H1 (cell line): ENCODE results near the gene GSPT1. TPM values are rescaled to one million over a fixed set of nuclear protein-coding genes. Genes with fewer than 3 reads are reported as not detected.

Experiments used
- CTCF ChIA-PET: fragments of 300-600 bp; sonication (Branson Sonifier 250); formaldehyde crosslinking; loops from one replicate; lab custom pipeline; 2021; ENCODE audit not compliant: partially characterized antibody; lab: Charles Lee
- POLR2A ChIA-PET: fragments of 300-600 bp; sonication (Branson Sonifier 250); formaldehyde crosslinking; loops from one replicate; lab custom pipeline; 2021; ENCODE audit warnings: inconsistent platforms; ENCODE audit not compliant: partially characterized antibody; lab: Charles Lee
- DNase-seq, 2 experiments: peaks; one replicate each; pipeline versions ENCODE4 v3.0.0 to v3.0.0-alpha.2; 2010 to 2022; ENCODE audit warnings: low spot score in 2 of 2, low read depth in 1 of 2, mixed read lengths in 1 of 2
- FAIRE-seq: peaks from 2 replicates; lab custom pipeline; 2011; peaks lifted over from hg19 to GRCh38; lab: Jason Lieb, UNC
- H2AFZ ChIP-seq: 2 replicates; pipeline ENCODE4 v1.8.1; 2012; ENCODE audit warnings: low read length, inconsistent platforms
- H2AK5ac ChIP-seq: 2 replicates; pipeline ENCODE4 v1.6.1; 2013; ENCODE audit warnings: low read depth, low read length
- H2BK120ac ChIP-seq: replicated peaks from 2 replicates; pipeline ENCODE3; 2013; ENCODE audit warnings: low read depth, low read length, inconsistent platforms
- H2BK12ac ChIP-seq: 2 replicates; pipeline ENCODE4 v1.6.1; 2013; ENCODE audit warnings: low read depth, low read length
- H2BK15ac ChIP-seq: 2 replicates; pipeline ENCODE4 v1.6.1; 2013; ENCODE audit warnings: low read length
- H2BK20ac ChIP-seq: 2 replicates; pipeline ENCODE4 v1.6.1; 2013; ENCODE audit warnings: low read length
- H2BK5ac ChIP-seq: 2 replicates; pipeline ENCODE4 v1.6.1; 2013; ENCODE audit warnings: low read depth, low read length
- H3K14ac ChIP-seq: 2 replicates; pipeline ENCODE4 v1.6.1; 2013; ENCODE audit warnings: inconsistent platforms; ENCODE audit not compliant: insufficient read length
- H3K18ac ChIP-seq: 2 replicates; pipeline ENCODE4 v1.6.1; 2013; ENCODE audit warnings: low read length; ENCODE audit errors: extremely low read depth
- H3K23ac ChIP-seq: 2 replicates; pipeline ENCODE4 v1.6.1; 2013; ENCODE audit warnings: inconsistent platforms; ENCODE audit not compliant: insufficient read length
- H3K23me2 ChIP-seq: 2 replicates; pipeline ENCODE4 v1.6.1; 2013; ENCODE audit warnings: low read depth, low read length
- H3K27ac ChIP-seq: 2 replicates; pipeline ENCODE4 v1.6.1; 2011; ENCODE audit warnings: low read depth, low read length, inconsistent platforms
- H3K27me3 ChIP-seq, 4 experiments: replicated peaks in 1 of 4; 1 replicate in 1 of 4; 2 replicates in 3 of 4; pipeline versions ENCODE4 v1.6.1 to v1.8.1; 2011 to 2013; ENCODE audit warnings: low read length in 3 of 4, mild to moderate bottlenecking in 3 of 4, inconsistent platforms in 2 of 4, mixed read lengths in 2 of 4, moderate library complexity in 1 of 4; ENCODE audit not compliant: control insufficient read depth in 3 of 4, insufficient read depth in 3 of 4; ENCODE audit errors: extremely low read depth in 1 of 4
- H3K36me3 ChIP-seq, 4 experiments: 2 replicates each; pipeline versions ENCODE4 v1.6.1 to v1.8.1; 2011 to 2013; ENCODE audit warnings: mild to moderate bottlenecking in 4 of 4, low read length in 3 of 4, moderate library complexity in 2 of 4, control low read depth in 1 of 4, inconsistent platforms in 1 of 4; ENCODE audit not compliant: insufficient read depth in 4 of 4, control insufficient read depth in 2 of 4
- H3K4ac ChIP-seq: replicated peaks from 2 replicates; pipeline ENCODE3; 2013; ENCODE audit warnings: low read length, low read depth, mixed read lengths, inconsistent platforms; ENCODE audit not compliant: insufficient read length
- H3K4me1 ChIP-seq, 4 experiments: replicated peaks in 1 of 4; 1 replicate in 1 of 4; 2 replicates in 3 of 4; pipeline versions ENCODE4 v1.6.1 to v1.8.1; 2011 to 2013; ENCODE audit warnings: low read length in 3 of 4, inconsistent platforms in 2 of 4, mixed read lengths in 1 of 4; ENCODE audit not compliant: insufficient read depth in 4 of 4, control insufficient read depth in 3 of 4
- H3K4me2 ChIP-seq, 2 experiments: 2 replicates each; pipeline versions ENCODE4 v1.6.1 to v1.8.1; 2011 to 2013; ENCODE audit warnings: low read depth in 2 of 2, low read length in 2 of 2, control low read depth in 1 of 2, inconsistent platforms in 1 of 2, mild to moderate bottlenecking in 1 of 2; ENCODE audit not compliant: insufficient read depth in 1 of 2
- H3K4me3 ChIP-seq, 4 experiments: fragments of 200-600, 300-600 bp in 1 of 4; sonication (generic), shearing (Covaris generic), sonication (Bioruptor Twin) in 1 of 4; 2 replicates each; pipeline versions ENCODE4 v1.5.1 to v1.8.1; 2011 to 2016; ENCODE audit warnings: low read length in 4 of 4, low read depth in 3 of 4, control low read depth in 2 of 4, inconsistent platforms in 2 of 4, mild to moderate bottlenecking in 2 of 4, mixed read lengths in 1 of 4, moderate library complexity in 1 of 4; ENCODE audit not compliant: insufficient read depth in 2 of 4; ENCODE audit errors: extremely low read depth in 1 of 4
- H3K56ac ChIP-seq: replicated peaks from 2 replicates; pipeline ENCODE3; 2013; ENCODE audit warnings: low read depth, mild to moderate bottlenecking, mixed read lengths, low read length, inconsistent platforms; ENCODE audit not compliant: insufficient read length
- H3K79me1 ChIP-seq: 2 replicates; pipeline ENCODE4 v1.6.1; 2013; ENCODE audit warnings: low read depth, low read length, control low read depth
- H3K79me2 ChIP-seq, 2 experiments: 2 replicates each; pipeline versions ENCODE4 v1.6.1 to v1.8.1; 2012 to 2013; ENCODE audit warnings: low read length in 2 of 2, mild to moderate bottlenecking in 2 of 2, inconsistent platforms in 1 of 2; ENCODE audit not compliant: insufficient read depth in 2 of 2, control insufficient read depth in 1 of 2
- H3K9ac ChIP-seq, 4 experiments: replicated peaks in 1 of 4; 1 replicate in 1 of 4; 2 replicates in 3 of 4; pipeline versions ENCODE4 v1.6.1 to v1.8.1; 2011 to 2013; ENCODE audit warnings: low read depth in 3 of 4, low read length in 3 of 4, control low read depth in 2 of 4, mild to moderate bottlenecking in 2 of 4, moderate library complexity in 2 of 4, inconsistent platforms in 1 of 4; ENCODE audit errors: extremely low read depth in 1 of 4
- H3K9me3 ChIP-seq, 2 experiments: 2 replicates each; pipeline versions ENCODE4 v1.6.1 to v1.8.1; 2012 to 2013; ENCODE audit warnings: mild to moderate bottlenecking in 2 of 2, moderate library complexity in 2 of 2, control low read depth in 1 of 2, inconsistent platforms in 1 of 2, low read depth in 1 of 2, low read length in 1 of 2, mixed read lengths in 1 of 2; ENCODE audit not compliant: insufficient read depth in 2 of 2
- H4K20me1 ChIP-seq, 2 experiments: replicated peaks in 1 of 2; 2 replicates each; pipeline versions ENCODE3 to v1.8.1; 2011 to 2013; ENCODE audit warnings: inconsistent platforms in 2 of 2, low read length in 2 of 2, mild to moderate bottlenecking in 1 of 2; ENCODE audit not compliant: insufficient read depth in 2 of 2, control insufficient read depth in 1 of 2
- H4K5ac ChIP-seq: 2 replicates; pipeline ENCODE4 v1.6.1; 2013; ENCODE audit warnings: low read length, low read depth, mixed read lengths, inconsistent platforms; ENCODE audit not compliant: insufficient read length
- H4K8ac ChIP-seq: 2 replicates; pipeline ENCODE4 v1.8.0; 2013; ENCODE audit warnings: mild to moderate bottlenecking, moderate library complexity, low read length, inconsistent platforms; ENCODE audit not compliant: insufficient read depth; ENCODE audit errors: extremely low read depth
- H4K91ac ChIP-seq: replicated peaks from 2 replicates; pipeline ENCODE3; 2013; ENCODE audit warnings: low read length, mixed read lengths, inconsistent platforms; ENCODE audit not compliant: insufficient read length
- BACH1 ChIP-seq: IDR thresholded peaks from 2 replicates; pipeline ENCODE4 v1.6.1; 2012; ENCODE audit warnings: low read length, improper control_type of control experiment
- CBX8 ChIP-seq: fragments of 300-800, 300-1000 bp; sonication (generic); IDR thresholded peaks from 2 replicates; pipeline ENCODE4 v1.7.1; 2016; ENCODE audit warnings: low read depth, low read length, borderline replicate concordance
- ZNF274 ChIP-seq: IDR thresholded peaks from 2 replicates; pipeline ENCODE4 v1.7.0; 2012; ENCODE audit warnings: low read length, borderline replicate concordance; ENCODE audit errors: extremely low read depth
- WGBS, 2 experiments: shearing (Covaris generic) in 1 of 2; methylation state at CpG; one replicate each; pipeline versions ENCODE4 v1.1.6 to v1.1.7; 2013 to 2015; ENCODE audit warnings: low lambda C conversion rate in 2 of 2, mixed read lengths in 2 of 2, inconsistent platforms in 1 of 2, low coverage in 1 of 2, missing lambda C conversion rate in 1 of 2; ENCODE audit not compliant: insufficient replicate concordance in 2 of 2, insufficient coverage in 1 of 2, insufficient read length in 1 of 2; ENCODE audit errors: extremely low coverage in 1 of 2, missing lambda C conversion rate in 1 of 2; 5-methylcytosine and 5-hydroxymethylcytosine counted together
- polyA plus RNA-seq, 7 experiments: library from polyadenylated mRNA; depleted of rRNA in 3 of 7; stranded (reverse) in 5 of 7; unstranded in 2 of 7; fragments of >200 nt in 5 of 7; fragments of 200-250 nt in 2 of 7; gene quantifications; 1 replicate in 5 of 7; 2 replicates in 1 of 7; 4 replicates in 1 of 7; pipeline versions ENCODE4 v1.2.1 to v1.2.3, GENCODE V29; 2011 to 2013; ENCODE audit warnings: missing spikeins in 2 of 7, mixed read lengths in 2 of 7
- total RNA-seq: library from RNA; stranded (reverse); fragmentation: NEBNext Ultra II Directional; extraction: Animal tissue kit (Norgen Biotek cat#: 25700); gene quantifications from 2 replicates; pipeline ENCODE4 v1.2.1, GENCODE V29; 2021

Gene GSPT1
- total and polyA plus RNA-seq, 2 of the 8 experiments (the other 6 are each of a cell fraction or from before 2014, with no cell fraction given): 51.0 to 204 TPM

DNA sequence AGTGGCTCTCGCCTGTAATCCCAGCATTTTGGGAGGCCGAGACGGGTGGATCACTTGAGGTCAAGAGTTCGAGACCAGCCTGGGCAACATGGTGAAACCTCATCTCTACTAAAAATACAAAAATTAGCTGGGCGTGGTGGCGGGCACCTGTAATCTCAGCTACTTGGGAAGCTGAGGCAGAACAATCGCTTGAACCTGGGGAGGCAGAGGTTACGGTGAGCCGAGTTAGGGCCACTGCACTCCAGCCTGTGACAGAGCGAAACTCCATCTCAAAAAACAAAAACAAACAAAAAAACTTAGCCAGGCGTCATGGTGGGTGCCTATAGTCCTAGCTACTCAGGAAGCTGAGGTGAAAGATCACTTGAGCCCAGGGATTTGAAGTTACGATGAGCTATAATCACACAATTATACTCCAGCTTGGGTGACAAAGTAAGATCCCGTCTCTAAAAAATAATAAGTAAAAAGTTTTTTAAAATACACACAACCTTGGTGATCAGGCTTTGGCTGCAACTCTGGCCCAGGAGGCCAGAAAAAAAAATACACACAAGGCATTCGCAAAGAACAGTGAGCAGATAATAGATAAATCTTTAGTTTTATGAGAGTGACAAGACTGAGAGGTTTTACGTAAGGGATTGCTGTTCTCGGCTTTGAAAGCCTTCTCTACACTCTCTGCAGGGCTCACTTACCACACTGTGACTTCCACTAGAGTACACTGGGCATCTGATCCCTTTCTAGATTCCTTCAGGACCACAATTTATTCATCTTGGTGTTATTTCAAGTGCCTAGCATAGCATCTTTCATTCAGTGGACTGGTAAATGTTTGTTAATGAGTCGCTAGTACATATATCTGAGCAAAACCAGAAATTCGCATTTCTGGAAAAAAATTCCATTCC, 5.9 kb downstream of the GSPT1 start:
- H2AFZ ChIP-seq: no peak overlapping the region
- H4K5ac ChIP-seq: no peak overlapping the region
- H3K9ac ChIP-seq: no peak overlapping the region
- H3K79me2 ChIP-seq: peaks cover 49 to 97% of the 10 kb centered on the region in 2 experiments
- H3K23me2 ChIP-seq: peaks cover 9% of the 10 kb centered on the region
- ChIA-PET CTCF (interaction anchor here (0.6 kb wide), 1 partner anchor 100 kb away, joined by 3 read pairs; no protein-coding TSS in a partner anchor), POLR2A (no interaction called here)
- no peak overlapping the region for H2BK20ac ChIP-seq
- H3K14ac ChIP-seq: no peak overlapping the region
- no peaks in the 10 kb centered on the region for H3K9me3 ChIP-seq
- peaks cover under 1% of the 10 kb centered on the region for H3K79me1 ChIP-seq
- no peak overlapping the region for H3K4me3 ChIP-seq
- no peak overlapping the region for H4K8ac ChIP-seq
- H3K56ac ChIP-seq: no peak overlapping the region
- H3K36me3 ChIP-seq: peaks cover 0 to 5% (median 1%) of the 10 kb centered on the region in 4 experiments; a peak in 1 of 8 replicates
- no peak overlapping the region for H2AK5ac ChIP-seq
- no peak overlapping the region for H2BK12ac ChIP-seq
- no peak overlapping the region for H3K27ac ChIP-seq
- H4K91ac ChIP-seq: no peak overlapping the region
- H3K4ac ChIP-seq: no peak overlapping the region
- TF ChIP-seq CBX8 (no peak), BACH1 (no peak), ZNF274 (no peak)
- no peak overlapping the region for H3K4me2 ChIP-seq
- no peak overlapping the region for H3K23ac ChIP-seq
- H4K20me1 ChIP-seq: peaks cover 22 to 31% of the 10 kb centered on the region in 2 experiments
- WGBS, 2 experiments: 89% methylated on average over 18 of the region's 18 CpGs; no CpG with 5 or more reads in 1 of the 2 experiments
- no peak overlapping the region for H3K18ac ChIP-seq
- DNase-seq (no peak), FAIRE-seq (no peak)
- H2BK15ac ChIP-seq: no peak overlapping the region
- H2BK5ac ChIP-seq: no peak overlapping the region
- H3K27me3 ChIP-seq: no peaks in the 10 kb centered on the region
- no peak overlapping the region for H2BK120ac ChIP-seq
- peaks cover 0 to 7% (median 3%) of the 10 kb centered on the region in 4 experiments; a peak in 2 of 7 replicates for H3K4me1 ChIP-seq
